NCI-H82 treated with DMSO at 0.1 percent for 48 hours (cell line): ENCODE results near the gene TMEM259.

Experiments
- DNase-seq: peaks from one replicate; lab custom pipeline; 2025; ENCODE audit not compliant: unreplicated experiment; lab: John Stamatoyannopoulos, UW

The TMEM259 gene

DNA sequence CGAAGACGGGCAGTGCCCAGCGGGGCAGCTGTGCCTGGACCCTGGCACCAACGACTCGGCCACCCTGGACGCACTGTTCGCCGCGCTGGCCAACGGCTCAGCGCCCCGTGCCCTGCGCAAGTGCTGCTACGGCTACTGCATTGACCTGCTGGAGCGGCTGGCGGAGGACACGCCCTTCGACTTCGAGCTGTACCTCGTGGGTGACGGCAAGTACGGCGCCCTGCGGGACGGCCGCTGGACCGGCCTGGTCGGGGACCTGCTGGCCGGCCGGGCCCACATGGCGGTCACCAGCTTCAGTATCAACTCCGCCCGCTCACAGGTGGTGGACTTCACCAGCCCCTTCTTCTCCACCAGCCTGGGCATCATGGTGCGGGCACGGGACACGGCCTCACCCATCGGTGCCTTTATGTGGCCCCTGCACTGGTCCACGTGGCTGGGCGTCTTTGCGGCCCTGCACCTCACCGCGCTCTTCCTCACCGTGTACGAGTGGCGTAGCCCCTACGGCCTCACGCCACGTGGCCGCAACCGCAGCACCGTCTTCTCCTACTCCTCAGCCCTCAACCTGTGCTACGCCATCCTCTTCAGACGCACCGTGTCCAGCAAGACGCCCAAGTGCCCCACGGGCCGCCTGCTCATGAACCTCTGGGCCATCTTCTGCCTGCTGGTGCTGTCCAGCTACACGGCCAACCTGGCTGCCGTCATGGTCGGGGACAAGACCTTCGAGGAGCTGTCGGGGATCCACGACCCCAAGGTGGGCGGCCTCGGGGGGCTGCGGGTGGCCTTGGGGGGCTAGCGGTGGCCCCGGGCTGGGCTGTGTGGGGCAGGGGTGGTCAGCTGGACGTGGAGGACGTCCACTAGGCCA, 15.9 kb downstream of the TMEM259 start:
- DNase-seq: no peak

DNA sequence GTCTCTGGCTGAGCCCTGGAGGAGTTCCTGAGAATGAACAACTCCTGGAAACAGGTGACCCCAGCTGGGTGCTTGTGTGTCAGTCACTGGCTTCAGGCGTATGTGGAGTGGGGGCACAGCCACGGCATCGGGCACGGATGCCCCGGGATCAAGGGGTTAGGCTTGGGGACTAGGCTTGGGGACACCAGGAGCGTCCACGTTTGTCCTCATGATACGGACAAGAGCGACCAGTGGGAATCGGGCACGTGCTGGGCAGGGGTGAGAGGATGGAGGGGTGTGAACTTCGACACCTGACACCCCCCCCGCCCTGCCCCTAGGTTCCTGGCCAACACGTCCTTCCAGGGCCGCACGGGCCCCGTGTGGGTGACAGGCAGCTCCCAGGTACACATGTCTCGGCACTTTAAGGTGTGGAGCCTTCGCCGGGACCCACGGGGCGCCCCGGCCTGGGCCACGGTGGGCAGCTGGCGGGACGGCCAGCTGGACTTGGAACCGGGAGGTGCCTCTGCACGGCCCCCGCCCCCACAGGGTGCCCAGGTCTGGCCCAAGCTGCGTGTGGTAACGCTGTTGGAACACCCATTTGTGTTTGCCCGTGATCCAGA, 16.6 kb downstream of the TMEM259 start:
- no peak for DNase-seq

DNA sequence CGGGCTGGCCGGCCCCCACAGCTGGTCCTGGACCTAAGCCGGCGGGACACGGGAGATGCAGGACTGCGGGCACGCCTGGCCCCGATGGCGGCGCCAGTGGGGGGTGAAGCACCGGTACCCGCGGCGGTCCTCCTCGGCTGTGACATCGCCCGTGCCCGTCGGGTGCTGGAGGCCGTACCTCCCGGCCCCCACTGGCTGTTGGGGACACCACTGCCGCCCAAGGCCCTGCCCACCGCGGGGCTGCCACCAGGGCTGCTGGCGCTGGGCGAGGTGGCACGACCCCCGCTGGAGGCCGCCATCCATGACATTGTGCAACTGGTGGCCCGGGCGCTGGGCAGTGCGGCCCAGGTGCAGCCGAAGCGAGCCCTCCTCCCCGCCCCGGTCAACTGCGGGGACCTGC, 17.6 kb downstream of the TMEM259 start:
- DNase-seq: no peak

DNA sequence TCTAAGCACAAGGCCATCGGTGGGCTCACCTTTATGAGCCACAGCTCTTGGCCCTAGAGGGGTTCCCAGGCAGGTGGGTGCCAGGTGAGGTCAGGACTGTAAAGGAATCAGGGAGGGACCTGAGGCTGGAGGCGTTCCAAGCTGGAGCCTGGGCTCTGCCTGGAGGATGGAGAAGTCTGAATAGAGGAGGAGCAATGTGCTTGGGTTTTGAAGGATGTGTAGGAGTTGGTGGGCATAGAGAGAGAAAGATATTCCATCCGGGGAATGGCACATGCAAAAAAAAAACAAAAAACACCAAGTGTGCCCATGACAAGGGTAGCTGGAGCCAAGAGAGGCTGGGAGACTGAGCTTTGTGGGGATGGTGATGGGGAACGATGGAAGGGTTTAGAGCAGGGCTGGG, 18.3 kb downstream of the TMEM259 start:
- DNase-seq: no peak

DNA sequence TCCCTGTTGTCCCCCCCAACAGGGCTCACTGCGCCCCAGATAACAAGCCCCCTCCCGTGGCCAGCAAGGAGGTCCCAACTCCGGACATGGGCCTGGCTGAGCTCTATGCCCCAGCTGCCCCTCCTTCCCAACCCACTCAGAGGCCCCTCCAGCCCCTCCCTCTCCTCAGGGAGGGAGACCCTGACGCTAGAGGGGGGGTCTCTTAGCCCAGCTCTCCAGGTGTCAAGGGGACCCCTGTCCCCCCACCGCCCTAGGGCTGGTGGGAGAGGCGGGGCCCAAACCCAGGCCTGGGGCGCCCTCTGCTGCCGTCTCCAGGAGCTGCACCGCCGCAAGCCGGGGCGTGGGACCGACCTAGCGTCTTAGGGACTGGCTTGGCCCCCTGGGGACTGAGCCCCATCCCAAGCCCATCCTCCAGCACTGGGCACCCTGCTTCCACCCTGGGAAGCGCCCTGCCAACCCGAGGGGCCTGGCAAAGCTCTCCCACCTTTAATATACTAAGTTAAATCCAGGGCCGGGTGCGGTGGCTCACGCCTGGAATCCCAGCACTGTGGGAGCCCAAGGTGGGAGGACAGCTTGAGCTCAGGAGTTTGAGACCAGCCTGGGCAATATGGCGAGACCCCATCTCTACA, 19.3 kb downstream of the TMEM259 start:
- DNase-seq: no peak

DNA sequence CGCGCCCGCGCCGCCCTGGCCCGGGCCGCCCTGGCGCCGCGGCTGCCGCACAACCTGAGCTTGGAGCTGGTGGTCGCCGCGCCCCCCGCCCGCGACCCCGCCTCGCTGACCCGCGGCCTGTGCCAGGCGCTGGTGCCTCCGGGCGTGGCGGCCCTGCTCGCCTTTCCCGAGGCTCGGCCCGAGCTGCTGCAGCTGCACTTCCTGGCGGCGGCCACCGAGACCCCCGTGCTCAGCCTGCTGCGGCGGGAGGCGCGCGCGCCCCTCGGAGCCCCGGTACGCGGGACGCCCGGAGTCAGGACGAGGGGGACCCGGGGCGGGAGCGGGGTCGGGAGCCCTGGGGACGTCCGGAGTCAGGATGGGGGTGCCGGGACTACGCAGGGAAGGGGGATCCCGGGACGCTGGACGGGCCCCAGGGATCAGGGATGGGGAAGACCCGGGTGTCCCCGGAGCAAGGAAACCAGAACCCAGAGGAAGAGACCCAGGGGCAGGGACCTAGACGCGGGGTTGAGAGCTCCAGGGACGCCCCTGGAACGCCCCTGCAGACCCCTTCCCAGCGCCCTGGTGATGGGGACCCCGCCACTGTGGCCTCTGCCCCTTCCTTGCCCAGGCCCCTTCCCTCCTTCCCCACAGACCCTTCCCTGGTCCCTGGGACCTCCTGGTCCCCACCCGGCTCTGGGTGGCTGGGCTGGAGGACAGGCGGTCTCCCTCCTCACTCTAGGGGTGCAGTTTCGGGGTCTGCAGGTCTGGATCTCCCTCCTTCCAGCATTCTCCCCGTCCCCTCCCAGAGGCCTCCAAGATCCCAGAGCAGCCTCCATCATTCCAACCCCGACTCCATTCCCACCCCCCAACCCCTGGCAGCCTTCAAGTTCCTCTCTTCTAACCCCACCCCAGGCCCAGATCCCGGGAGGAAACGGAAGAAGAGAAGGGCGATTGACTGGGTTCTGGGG, 20.1 kb downstream of the TMEM259 start:
- DNase-seq: no peak

DNA sequence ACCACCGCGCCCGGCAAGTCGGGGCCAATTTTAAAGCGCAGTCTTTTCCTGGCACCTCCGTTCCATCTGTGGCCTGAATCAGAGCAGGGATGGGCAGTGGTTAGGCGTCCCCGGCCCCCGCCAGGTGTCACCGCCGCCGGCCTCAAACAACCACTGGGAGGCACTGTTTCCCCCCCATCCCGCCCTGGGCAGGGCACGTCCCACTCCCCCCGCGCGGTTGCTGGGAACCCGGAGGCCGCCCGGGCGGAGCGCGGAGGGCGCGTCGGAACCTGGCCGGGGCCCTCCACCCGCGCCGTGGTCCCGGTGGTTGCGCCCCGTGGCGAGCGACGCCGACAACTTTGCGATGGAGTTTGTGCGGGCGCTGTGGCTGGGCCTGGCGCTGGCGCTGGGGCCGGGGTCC, 20.8 kb downstream of the TMEM259 start, which contains the start of gene GRIN3B:
GRIN3B (plus strand) TSS at position 325 of the 400 bp plus-strand sequence; CDS start at position 344, 19 bp downstream.
- DNase-seq: no peak

DNA sequence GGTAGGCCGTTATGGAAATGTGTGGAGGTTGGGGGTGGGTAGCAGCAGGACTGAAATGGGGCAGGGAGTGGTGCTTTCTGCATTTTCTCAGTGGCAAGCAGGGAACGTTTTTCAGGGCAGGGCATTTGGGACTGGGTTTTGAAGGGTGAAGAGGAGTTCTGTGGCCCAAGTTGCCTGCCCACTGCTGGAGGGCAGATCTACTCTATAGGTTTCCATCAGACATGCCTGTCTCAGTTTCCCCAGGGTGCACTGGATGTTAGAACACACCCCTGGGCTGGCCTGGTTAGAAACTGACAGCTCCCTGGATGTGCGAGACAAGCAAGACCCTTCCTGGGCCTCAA, 21.6 kb downstream of the TMEM259 start:
- DNase-seq: no peak

DNA sequence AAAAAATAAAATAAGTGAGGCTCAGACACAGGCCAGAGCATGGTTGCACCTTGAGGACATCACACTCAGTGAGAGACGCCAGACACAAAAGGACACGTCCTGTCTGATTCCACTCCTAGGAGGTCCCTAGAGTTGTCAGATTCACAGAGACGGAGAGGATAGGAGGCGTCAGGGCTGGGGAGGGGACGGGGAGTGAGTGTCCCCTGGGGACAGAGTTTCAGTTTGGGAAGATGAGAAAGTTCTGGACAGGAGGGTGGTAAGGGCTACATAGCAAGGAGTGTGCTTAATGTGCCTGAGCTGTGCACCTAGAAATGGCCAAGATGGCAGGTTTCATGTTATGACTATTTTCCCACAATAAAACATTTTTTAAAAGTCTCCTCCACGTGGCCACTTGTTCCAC, 22.9 kb downstream of the TMEM259 start:
- no peak for DNase-seq

DNA sequence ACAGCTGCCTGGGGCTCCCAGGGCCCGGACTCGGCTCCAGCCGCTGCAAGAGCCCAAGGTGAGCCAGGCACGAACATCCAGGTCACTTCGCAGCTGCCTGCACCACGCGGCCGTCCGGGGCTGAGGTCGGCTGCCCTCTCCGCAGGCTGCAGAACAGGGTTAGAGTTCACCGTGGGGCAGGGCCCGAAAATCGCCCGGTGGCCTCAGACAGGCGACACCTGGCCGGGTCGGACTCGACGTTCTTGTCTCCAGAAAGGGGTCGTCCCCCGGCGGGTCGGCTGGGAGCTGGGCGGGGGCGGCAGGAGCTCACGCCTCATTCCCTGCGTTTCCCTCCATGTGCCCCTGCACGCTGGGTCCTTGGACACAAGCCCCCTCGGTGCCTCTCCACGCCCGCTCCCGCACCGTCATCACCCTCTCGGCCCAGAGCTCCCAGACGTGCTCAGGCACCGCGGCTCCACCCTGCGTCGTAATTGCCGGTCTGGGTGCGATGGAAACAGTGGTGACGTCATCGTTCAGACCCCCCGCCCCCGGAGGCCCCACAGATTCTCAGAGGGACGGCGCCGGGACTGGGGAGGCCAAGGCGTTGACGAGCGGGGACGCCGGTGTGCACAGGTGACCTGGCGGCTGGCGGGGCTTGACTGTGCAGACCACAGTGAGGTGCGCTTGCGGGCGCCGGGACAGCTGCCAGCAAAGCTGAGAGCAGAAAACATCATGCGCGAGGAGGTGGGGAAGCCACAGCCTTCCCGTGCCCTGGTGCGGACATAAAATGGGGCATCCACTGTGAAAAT, 24.7 kb downstream of the TMEM259 start:
- DNase-seq: peak; percentile 3

DNA sequence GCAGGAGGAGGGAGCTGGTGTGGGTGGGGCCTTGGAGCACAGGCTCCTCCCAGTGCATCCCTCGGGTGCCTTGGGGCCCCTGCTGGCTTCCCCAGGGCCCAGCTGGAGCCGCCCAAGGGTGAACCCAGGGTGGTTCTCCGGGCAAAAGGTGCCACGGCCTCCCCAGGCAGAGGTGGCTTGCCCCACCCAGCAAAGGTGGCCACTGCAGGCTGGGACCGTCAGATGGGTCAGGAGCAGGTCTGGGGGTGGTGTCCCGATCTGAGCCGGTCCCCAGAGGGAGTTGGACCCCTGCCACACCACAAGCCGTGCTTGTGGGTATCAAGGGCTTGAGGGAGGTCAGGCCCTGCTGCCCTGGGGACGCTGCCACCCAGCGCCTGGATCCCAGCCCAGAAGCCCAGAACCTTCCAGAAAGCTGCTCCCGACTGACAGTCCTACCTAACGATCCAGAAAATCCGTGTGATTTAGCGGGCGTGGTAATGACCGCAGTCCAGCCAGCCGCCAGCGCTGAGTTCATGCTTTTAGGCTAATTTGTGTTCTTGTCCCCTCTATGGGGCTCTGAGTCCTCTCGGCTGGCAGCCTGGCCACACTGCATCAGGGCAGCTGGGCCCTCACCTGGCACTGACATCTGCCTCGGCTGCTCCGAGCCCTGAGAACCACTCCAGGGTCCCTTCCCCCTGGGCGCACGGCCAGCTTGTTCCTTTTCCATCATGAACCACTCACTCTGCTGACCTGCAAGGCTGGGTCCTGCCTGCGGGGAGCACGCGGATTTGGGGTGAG, 25.7 kb downstream of the TMEM259 start:
- DNase-seq: no peak

DNA sequence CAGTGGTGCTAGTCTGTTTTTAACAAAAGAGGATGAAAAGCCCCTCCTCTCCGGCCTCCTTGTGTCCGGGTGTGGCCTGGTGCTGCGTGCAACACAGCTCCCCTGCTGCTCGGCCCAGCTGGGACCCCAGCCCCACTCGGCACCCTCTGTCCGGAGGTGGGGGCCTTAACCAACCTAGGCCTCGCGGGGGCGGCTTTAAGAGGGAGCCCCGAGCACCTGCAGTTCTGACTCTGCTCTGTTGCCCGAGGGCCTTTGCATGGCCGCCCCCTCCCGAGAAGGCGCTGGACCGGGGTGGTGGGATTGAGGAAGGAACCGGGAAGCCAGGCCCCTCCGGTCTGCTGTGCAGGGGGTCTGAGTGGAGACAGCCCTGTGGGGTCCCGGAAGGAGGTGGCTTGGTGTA, 26.4 kb downstream of the TMEM259 start:
- DNase-seq: no peak

DNA sequence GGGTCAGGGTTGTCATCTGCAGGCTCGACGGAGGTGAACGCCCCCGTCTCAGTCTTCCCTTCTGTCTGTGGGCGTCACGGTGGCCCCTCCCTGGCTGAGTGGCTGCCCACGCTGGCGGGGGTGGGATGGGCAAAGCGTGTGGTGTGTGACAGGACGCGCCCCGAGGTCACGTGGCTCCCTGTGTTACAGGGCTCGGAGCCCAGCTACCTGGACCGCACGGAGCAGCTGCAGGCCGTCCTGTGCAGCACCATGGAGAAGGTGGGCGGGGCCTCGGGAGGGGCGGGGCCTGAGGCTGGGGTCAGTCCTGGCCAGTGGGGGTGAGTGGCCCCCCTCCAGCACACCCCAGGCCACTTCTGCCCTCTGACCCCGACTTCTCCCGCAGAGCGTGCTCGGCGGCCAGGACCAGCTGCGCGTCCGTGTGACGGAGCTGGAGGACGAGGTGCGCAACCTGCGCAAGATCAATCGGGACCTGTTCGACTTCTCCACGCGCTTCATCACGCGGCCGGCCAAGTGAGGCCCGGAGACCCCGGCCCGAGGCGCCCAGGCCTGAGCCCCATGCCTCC, 27.0 kb downstream of the TMEM259 start:
- no peak for DNase-seq

DNA sequence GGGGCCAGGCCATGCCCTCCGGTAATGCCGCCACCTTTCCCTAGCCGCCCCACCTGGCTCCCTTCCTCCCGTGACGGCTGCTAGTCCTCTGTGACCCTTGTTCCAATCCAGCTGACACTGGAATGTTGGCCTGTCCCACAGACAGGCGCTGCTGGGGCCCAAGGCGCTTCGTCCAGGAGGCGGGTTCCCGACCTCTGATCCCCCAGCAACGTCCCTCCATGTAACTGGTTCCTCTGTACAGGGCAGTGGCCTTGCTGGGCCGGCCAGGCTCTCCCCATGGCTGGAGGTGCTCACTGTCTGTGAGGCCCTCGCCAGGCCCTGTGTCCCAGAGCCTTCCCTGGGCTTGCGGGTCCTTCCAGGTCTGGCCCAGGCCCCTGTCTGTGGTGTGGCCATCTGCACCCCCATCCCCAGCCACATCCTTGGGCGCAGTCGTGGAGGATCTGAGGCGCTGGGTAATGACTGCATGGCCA, 27.5 kb downstream of the TMEM259 start:
- no peak for DNase-seq

DNA sequence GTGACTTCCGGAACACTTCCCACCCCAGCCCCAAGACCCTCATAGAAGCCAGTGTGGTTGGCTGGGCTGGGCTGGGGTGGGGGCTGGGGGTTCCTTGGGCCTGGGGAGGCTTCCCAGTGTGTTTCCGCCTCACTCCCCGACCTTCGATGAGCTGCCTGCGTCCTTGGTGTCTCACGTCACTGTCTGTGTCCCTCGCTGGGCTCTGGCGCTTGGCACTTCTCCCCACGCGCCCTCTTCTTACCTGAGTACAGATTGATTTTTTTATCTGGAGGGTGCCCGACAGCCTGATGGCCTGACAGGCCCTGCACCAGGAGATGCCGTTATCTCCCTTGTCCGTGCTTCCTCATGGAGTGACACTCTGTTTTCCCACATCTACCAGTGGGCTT, 28.3 kb downstream of the TMEM259 start:
- DNase-seq: no peak

DNA sequence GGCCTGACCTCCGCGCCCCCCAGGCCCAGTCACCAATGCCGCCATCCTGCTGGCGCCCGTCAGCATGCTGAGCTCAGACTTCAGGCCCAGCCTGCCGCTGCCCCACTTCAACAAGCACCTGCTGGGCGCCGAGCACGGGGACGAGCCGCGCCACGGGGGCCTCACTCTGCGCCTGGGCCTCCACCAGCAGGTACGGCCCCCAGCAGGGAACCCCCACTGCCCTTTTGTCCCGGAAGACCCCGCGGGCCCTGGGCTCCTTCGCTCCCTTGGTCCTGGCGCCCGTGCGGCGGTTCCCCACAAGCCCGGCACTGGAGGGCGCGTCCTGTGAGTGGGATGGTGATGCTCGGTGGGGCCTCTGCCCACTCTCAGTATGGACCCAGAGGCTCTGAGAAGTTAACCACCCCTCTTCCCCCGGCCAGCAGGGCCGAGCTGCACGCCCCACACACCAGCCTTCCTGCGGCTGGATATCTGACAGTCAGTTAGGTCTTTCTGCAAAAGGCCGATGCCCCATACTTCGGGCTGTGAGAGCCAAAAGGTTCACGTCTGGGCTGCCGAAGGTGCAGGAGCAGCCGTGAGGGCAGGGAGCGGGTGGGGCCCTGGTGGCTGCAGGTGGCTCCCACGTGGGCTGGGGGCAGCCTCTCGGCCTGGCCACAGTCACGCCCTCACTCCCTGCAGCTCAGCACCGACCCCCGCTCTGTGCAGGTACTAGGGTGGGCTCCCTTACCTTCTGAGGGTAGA, 28.8 kb downstream of the TMEM259 start:
- no peak for DNase-seq

DNA sequence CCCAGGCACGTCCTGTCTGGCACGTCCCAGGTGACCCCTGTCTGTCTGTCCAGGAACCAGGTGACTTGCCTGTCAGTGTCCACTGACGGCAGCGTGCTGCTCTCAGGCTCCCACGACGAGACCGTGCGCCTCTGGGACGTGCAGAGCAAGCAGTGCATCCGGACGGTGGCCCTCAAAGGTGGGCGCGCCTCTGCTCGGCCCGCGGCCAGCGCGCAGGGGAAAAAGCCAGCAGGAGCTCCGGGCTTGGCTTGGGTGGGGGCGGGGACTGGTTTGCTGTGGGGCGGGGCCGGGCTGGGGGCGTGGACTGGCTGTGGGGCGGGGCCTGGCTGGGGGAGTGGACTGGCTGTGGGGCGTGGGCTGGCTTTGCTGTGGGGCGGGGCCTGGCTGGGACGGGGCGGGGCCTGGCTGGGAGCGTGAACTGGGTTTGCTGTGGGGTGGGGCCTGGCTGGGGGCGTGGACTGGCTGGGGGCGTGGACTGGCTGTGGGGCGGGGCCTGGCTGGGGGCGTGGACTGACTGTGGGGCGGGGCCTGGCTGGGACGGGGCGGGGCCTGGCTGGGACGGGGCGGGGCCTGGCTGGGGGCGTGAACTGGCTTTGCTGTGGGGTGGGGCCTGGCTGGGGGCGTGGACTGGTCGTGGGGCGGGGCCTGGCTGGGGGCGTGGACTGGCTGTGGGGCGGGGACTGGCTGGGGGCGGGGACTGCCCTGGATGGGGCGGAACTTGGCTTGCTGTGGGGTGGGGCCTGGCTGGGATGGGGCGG, 29.6 kb downstream of the TMEM259 start:
- no peak for DNase-seq

DNA sequence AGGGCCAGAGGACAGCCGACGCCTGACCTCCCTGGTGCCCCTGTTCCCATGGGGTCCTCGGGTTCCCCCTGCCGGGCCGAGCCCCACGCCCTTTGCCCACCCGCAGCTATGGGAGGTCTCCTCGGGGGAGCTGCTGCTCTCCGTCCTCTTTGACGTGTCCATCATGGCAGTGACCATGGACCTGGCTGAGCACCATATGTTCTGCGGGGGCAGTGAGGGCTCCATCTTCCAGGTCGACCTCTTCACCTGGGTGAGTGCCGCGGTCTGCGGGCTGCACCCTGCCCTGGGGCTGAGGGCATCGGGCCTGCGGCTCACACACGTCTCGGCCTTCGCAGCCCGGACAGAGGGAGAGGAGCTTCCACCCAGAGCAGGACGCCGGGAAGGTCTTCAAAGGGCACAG, 30.2 kb downstream of the TMEM259 start:
- DNase-seq: no peak
